ENCODE data around the gene MRPS14.
A peak's percentile ranks its signal among the peaks of the same experiment; 100 is the strongest.

The MRPS14 gene

GRCh38 chr1:175000697-175001187, 22.5 kb downstream of the MRPS14 start:
- ChIA-PET POLR2A (interaction anchor here (1.1 to 3.2 kb wide), 7 partner anchors 9 to 1177 kb away, joined by 3 to 43 read pairs (median 6); partner anchors contain the start of gene MRPS14), CTCF (no interaction called here)
- no peak for TF ChIP-seq BHLHE40 (IDR thresholded peaks at IDR 0.05; ENCODE audit: borderline replicate concordance)
- TF ChIP-seq FOXK2 (IDR thresholded peaks at IDR 0.05): no peak
- no peak for DNase-seq (ENCODE audit: extremely low spot score)

- ChIA-PET POLR2A (interaction anchor here (0.6 to 3.2 kb wide), 15 partner anchors 8 to 1176 kb away, joined by 3 to 43 read pairs (median 4); partner anchors contain the start of gene MRPS14), CTCF (no interaction called here)
- no peak for DNase-seq (ENCODE audit: extremely low spot score)
These were observed 23.1 kb downstream of the MRPS14 start, which contains the start of gene CACYBP for GRCh38 chr1:174999936-175000696. TSS of gene CACYBP (plus strand) at chr1:174999947. CDS start at chr1:175000181, 234 bp downstream.

GRCh38 chr1:174999216-174999935, 23.8 kb downstream of the MRPS14 start:
- CTCF ChIA-PET: interaction anchor here (0.7 to 1.1 kb wide), 3 partner anchors 13 to 45 kb away, joined by 3 to 6 read pairs (median 4); no protein-coding TSS in a partner anchor
- TF ChIP-seq ARNT (IDR thresholded peaks at IDR 0.05) (no peak), FOXM1 (IDR thresholded peaks at IDR 0.05; ENCODE audit: borderline replicate concordance) (no peak), LEF1 (IDR thresholded peaks at IDR 0.05; ENCODE audit: borderline replicate concordance) (no peak), ELF4 (IDR thresholded peaks at IDR 0.05) (peak; percentile 84), L3MBTL2 (conservative IDR thresholded peaks at IDR 0.05) (no peak; the same call in none of the 2 replicates), ZNF384 (IDR thresholded peaks at IDR 0.05) (no peak), SP1 (IDR thresholded peaks at IDR 0.05) (no peak), FOXA1 (IDR thresholded peaks at IDR 0.05) (no peak), NFRKB (IDR thresholded peaks at IDR 0.05) (peak; percentile 94), SUZ12 (IDR thresholded peaks at IDR 0.05) (no peak), HDGF (IDR thresholded peaks at IDR 0.05; ENCODE audit: borderline replicate concordance) (0 out of 2 replicates have a peak, but pooled peaks have one; percentile 6), TARDBP (IDR thresholded peaks at IDR 0.05) (no peak), CTBP1 (IDR thresholded peaks at IDR 0.05; ENCODE audit: borderline replicate concordance) (peak; percentile 24; the same call in 1 of the 2 replicates), PKNOX1 (IDR thresholded peaks at IDR 0.05) (peak; percentile 81), FOXK2 (IDR thresholded peaks at IDR 0.05) (peak; percentile 70; the same call in 1 of the 2 replicates), BHLHE40 (IDR thresholded peaks at IDR 0.05; ENCODE audit: borderline replicate concordance) (no peak)
- POLR2A ChIA-PET: interaction anchor here (0.5 to 3.2 kb wide), 24 partner anchors 10 to 1175 kb away, joined by 3 to 43 read pairs (median 4); partner anchors contain the start of gene MRPS14
- peak; percentile 94 for DNase-seq (ENCODE audit: extremely low spot score)

More at GRCh38 chr1:174999936-175000696, 23.1 kb downstream of the MRPS14 start, which contains the start of gene CACYBP:
- TF ChIP-seq HDGF (IDR thresholded peaks at IDR 0.05; ENCODE audit: borderline replicate concordance): no peak
- TF ChIP-seq L3MBTL2 (conservative IDR thresholded peaks at IDR 0.05): peak; percentile 91

- POLR2A ChIA-PET: interaction anchor here (0.8 to 3.2 kb wide), 18 partner anchors 9 to 233 kb away, joined by 3 to 43 read pairs (median 5); partner anchors contain the start of gene MRPS14
- no peak for TF ChIP-seq SP1 (IDR thresholded peaks at IDR 0.05)
- TF ChIP-seq L3MBTL2 (conservative IDR thresholded peaks at IDR 0.05): peak; percentile 59; the same call in 1 of the 2 replicates
- TF ChIP-seq HDGF (IDR thresholded peaks at IDR 0.05; ENCODE audit: borderline replicate concordance): peak; percentile 19; the same call in 1 of the 2 replicates
- TF ChIP-seq PKNOX1 (IDR thresholded peaks at IDR 0.05): peak; percentile 70
- CTCF ChIA-PET: interaction anchor here (0.7 to 1.1 kb wide), 4 partner anchors 12 to 45 kb away, joined by 3 to 6 read pairs (median 4); no protein-coding TSS in a partner anchor
- peak; percentile 46 for DNase-seq (ENCODE audit: extremely low spot score)
These were observed 24.5 kb downstream of the MRPS14 start for GRCh38 chr1:174998569-174999215.

GRCh38 chr1:174997041-174997440, 26.2 kb downstream of the MRPS14 start:
- DNase-seq (ENCODE audit: extremely low spot score): no peak
- ChIA-PET POLR2A (no interaction called here), CTCF (no interaction called here)
- no peak for TF ChIP-seq LEF1 (IDR thresholded peaks at IDR 0.05; ENCODE audit: borderline replicate concordance)

GRCh38 chr1:174996476-174996875, 26.7 kb downstream of the MRPS14 start:
- ChIA-PET CTCF (no interaction called here), POLR2A (no interaction called here)
- DNase-seq (ENCODE audit: extremely low spot score): no peak
- TF ChIP-seq ARNT (IDR thresholded peaks at IDR 0.05): no peak
- TF ChIP-seq NFRKB (IDR thresholded peaks at IDR 0.05): no peak

- CTCF ChIA-PET: no interaction called here
- POLR2A ChIA-PET: no interaction called here
- DNase-seq (ENCODE audit: extremely low spot score): no peak
- TF ChIP-seq TARDBP (IDR thresholded peaks at IDR 0.05) (no peak), SP1 (IDR thresholded peaks at IDR 0.05) (no peak), FOXA1 (IDR thresholded peaks at IDR 0.05) (no peak), LEF1 (IDR thresholded peaks at IDR 0.05; ENCODE audit: borderline replicate concordance) (no peak), ZNF384 (IDR thresholded peaks at IDR 0.05) (no peak)
These were observed 27.3 kb downstream of the MRPS14 start for GRCh38 chr1:174995916-174996315.

Data from HEK293T (cell line).